Measurements from ENCODE around the gene SMIM35. TPM values are rescaled to one million over a fixed set of nuclear protein-coding genes. Genes with fewer than 3 reads are reported as not detected.

The SMIM35 gene
- total and polyA plus RNA-seq, 2 donors (not counting 3 experiments of a cell fraction or from before 2014, with no cell fraction given), result not detected

DNA sequence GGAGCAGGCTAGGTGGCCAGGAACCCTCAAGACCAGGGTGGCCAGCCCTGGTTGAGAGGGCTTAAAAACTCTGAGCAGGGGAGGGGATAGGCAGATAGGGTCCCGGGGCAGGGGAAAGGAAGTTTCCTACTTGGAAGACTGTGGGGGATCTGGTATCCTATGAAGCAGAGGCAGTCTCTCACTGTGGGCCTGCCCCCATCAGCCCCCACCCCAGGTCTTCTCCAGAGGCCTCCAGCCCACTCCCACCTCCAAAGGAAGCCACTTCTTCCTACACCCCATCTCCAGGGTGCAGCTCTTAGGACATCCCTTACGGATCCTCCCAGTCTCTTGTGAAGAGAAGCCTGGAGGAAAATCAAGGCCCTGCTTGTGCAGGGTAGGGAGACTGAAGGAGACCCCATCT lies 49.6 kb upstream of the SMIM35 start:
- Histone ChIP-seq H3K9ac (replicated peaks; ENCODE audit: extremely low read depth, insufficient read depth, low read length) (no peak overlapping the region), H3K27ac (ENCODE audit: insufficient read depth, low read depth, low read length) (no peak overlapping the region), H3K4me3 (replicated peaks in 1 of 3; ENCODE audit: insufficient read depth in 1 of 3, low read depth in 1 of 3, low read length in 3 of 3) (no peak overlapping the region), H2AFZ (ENCODE audit: low read depth, low read length) (no peak overlapping the region), H3K79me2 (ENCODE audit: control insufficient read depth, insufficient read depth, low read length) (no peaks in the 10 kb centered on the region), H3K4me1 (ENCODE audit: control insufficient read depth, extremely low read depth, insufficient read depth, low read length) (no peaks in the 10 kb centered on the region), H3K27me3 (ENCODE audit: control insufficient read depth in 2 of 2, insufficient read depth in 2 of 2, low read length in 2 of 2) (peaks cover 6 to 9% of the 10 kb centered on the region in 2 experiments), H3K4me2 (ENCODE audit: insufficient read depth, low read length) (no peak overlapping the region), H4K20me1 (replicated peaks; ENCODE audit: control insufficient read depth, extremely low read depth, insufficient read depth, low read length) (no peaks in the 10 kb centered on the region), H3K36me3 (ENCODE audit: control insufficient read depth in 2 of 2, extremely low read depth in 1 of 2, insufficient read depth in 2 of 2, low read length in 2 of 2) (no peaks in the 10 kb centered on the region), H3K9me3 (replicated peaks; ENCODE audit: control insufficient read depth, insufficient read depth, low read length) (no peaks in the 10 kb centered on the region), H3K9me1 (replicated peaks; ENCODE audit: control insufficient read depth, extremely low read depth, insufficient read depth, low read length) (no peaks in the 10 kb centered on the region)
- TF ChIP-seq EZH2 (IDR thresholded peaks at IDR 0.05; ENCODE audit: borderline replicate concordance, low read depth, low read length, severe bottlenecking) (no peak), JUN (IDR thresholded peaks at IDR 0.05; ENCODE audit: borderline replicate concordance, insufficient read depth, insufficient read length, low read depth) (no peak), FOS (IDR thresholded peaks at IDR 0.05; ENCODE audit: borderline replicate concordance, insufficient read depth, low read length) (no peak), GATA2 (IDR thresholded peaks at IDR 0.05; ENCODE audit: insufficient read depth, insufficient read length, low read depth, low read length) (no peak), POLR2A (IDR thresholded peaks at IDR 0.05; ENCODE audit: low read depth, low read length) (no peak), MYC (IDR thresholded peaks at IDR 0.05; ENCODE audit: low read depth, low read length) (no peak), POLR2AphosphoS5 (IDR thresholded peaks at IDR 0.05; ENCODE audit: insufficient read depth, low read depth, low read length) (no peak)
- TF ChIP-seq, protein P1, sequence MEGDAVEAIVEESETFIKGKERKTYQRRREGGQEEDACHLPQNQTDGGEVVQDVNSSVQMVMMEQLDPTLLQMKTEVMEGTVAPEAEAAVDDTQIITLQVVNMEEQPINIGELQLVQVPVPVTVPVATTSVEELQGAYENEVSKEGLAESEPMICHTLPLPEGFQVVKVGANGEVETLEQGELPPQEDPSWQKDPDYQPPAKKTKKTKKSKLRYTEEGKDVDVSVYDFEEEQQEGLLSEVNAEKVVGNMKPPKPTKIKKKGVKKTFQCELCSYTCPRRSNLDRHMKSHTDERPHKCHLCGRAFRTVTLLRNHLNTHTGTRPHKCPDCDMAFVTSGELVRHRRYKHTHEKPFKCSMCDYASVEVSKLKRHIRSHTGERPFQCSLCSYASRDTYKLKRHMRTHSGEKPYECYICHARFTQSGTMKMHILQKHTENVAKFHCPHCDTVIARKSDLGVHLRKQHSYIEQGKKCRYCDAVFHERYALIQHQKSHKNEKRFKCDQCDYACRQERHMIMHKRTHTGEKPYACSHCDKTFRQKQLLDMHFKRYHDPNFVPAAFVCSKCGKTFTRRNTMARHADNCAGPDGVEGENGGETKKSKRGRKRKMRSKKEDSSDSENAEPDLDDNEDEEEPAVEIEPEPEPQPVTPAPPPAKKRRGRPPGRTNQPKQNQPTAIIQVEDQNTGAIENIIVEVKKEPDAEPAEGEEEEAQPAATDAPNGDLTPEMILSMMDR (IDR thresholded peaks at IDR 0.05; ENCODE audit: extremely low read depth in 1 of 2, insufficient read depth in 1 of 2, low read depth in 1 of 2, low read length in 2 of 2), result no peak
- TF ChIP-seq, protein P2, sequence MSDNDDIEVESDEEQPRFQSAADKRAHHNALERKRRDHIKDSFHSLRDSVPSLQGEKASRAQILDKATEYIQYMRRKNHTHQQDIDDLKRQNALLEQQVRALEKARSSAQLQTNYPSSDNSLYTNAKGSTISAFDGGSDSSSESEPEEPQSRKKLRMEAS (IDR thresholded peaks at IDR 0.05; ENCODE audit: insufficient read depth, insufficient read length), result no peak
- CTCF ChIA-PET, result interaction anchor here (1.3 kb wide), 1 partner anchor 36 kb away, joined by 3 read pairs; no protein-coding TSS in a partner anchor
- no peak for DNase-seq (ENCODE audit: low read depth, low spot score)
- BruUV-seq (replicated peaks), result no TSS peak
- POLR2A ChIA-PET, result no interaction called here
- no peak for FAIRE-seq
- intact Hi-C loops (cut with micrococcal nuclease), result no loop called here
- dilution Hi-C loops (cut with MboI; ENCODE audit: extremely low pct_ligation_motif_present, low sequenced_read_pairs), result no loop called here

Measured in endothelial cell of umbilical vein (primary cell).